OCI-LY3 (cell line): ENCODE measurements around the gene ARMC3.
"Not testable (repeated sequence)": the region's sequence is repeated elsewhere in the genome, so short reads cannot be mapped to it uniquely, and the experiment has no call there.

Source experiments
- H2AFZ ChIP-seq: fragments of 200-600, 300-600 bp; shearing (Covaris generic); 2 replicates; pipeline ENCODE4 v1.6.0; 2014; ENCODE audit warnings: antibody characterized with exemption, low read depth, low read length
- H3K27ac ChIP-seq: fragments of 200-600, 300-600 bp; sonication (generic); 2 replicates; pipeline ENCODE4 v1.5.1; 2014; ENCODE audit warnings: mild to moderate bottlenecking, low read length, moderate library complexity, mixed read lengths
- H3K27me3 ChIP-seq: fragments of 200-600, 300-600 bp; sonication (generic); 2 replicates; pipeline ENCODE4 v1.6.1; 2014; ENCODE audit warnings: low read depth, low read length, mixed read lengths
- H3K36me3 ChIP-seq: fragments of 200-600, 300-600 bp; sonication (generic); replicated peaks from 2 replicates; pipeline ENCODE3; 2014; ENCODE audit warnings: low read depth, low read length, mixed read lengths
- H3K4me1 ChIP-seq: fragments of 300-600, 200-600 bp; sonication (generic); 2 replicates; pipeline ENCODE4 v1.6.1; 2014; ENCODE audit warnings: low read length, mixed read lengths
- H3K4me2 ChIP-seq: fragments of 200-600, 300-600 bp; sonication (generic); 2 replicates; pipeline ENCODE4 v1.6.1; 2014; ENCODE audit warnings: low read length, mixed read lengths
- H3K4me3 ChIP-seq: fragments of 300-600, 200-600 bp; sonication (generic); 2 replicates; pipeline ENCODE4 v1.5.1; 2014; ENCODE audit warnings: antibody characterized with exemption, mild to moderate bottlenecking, low read length, moderate library complexity
- H3K79me2 ChIP-seq: fragments of 300-600, 200-600 bp; shearing (Covaris generic); 2 replicates; pipeline ENCODE4 v1.6.1; 2014; ENCODE audit warnings: mild to moderate bottlenecking, low read length, mixed read lengths
- H3K9ac ChIP-seq: fragments of 300-600, 200-600 bp; shearing (Covaris generic); 2 replicates; pipeline ENCODE4 v1.6.0; 2014; ENCODE audit warnings: mild to moderate bottlenecking, low read length, moderate library complexity
- H3K9me3 ChIP-seq: fragments of 200-600, 300-600 bp; shearing (Covaris generic); 2 replicates; pipeline ENCODE4 v1.6.1; 2014; ENCODE audit warnings: low read length, mixed read lengths; ENCODE audit not compliant: insufficient read depth
- H4K20me1 ChIP-seq: fragments of 200-600, 300-600 bp; sonication (generic); 2 replicates; pipeline ENCODE4 v1.6.1; 2016; ENCODE audit warnings: low read length, mixed read lengths; ENCODE audit not compliant: insufficient read depth
- EZH2phosphoT487 ChIP-seq: fragments of 200-600 bp; shearing (Covaris generic); IDR thresholded peaks from 2 replicates; pipeline ENCODE4 v1.6.1; 2018; ENCODE audit warnings: antibody characterized with exemption, mixed run types, low read depth
- TF ChIP-seq, protein P1 (sequence below): fragments of 200-600, 300-600 bp; sonication (generic); IDR thresholded peaks from 2 replicates; pipeline ENCODE4 v1.5.1; 2014; ENCODE audit warnings: antibody characterized with exemption, low read length, low read depth

The ARMC3 gene

DNA sequence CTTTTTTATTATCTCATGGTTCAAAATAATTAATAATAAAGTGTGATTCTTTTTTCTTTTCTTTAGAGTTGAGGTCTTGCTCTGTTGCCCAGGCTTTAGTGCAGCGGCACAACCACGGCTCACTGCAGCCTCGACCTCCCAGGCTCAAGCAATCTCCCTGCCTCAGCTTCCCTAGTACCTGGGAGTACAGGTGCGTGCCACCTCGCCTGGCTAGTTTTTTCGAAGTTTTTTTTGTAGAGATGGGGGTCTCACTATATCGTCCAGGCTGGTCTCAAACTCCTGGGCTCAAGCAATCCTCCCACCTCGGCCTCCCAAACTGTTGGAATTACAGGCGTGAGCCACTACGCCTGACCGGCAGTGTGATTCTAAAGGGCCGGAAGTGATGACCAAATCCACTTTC, 139.5 kb downstream of the ARMC3 start:
- Histone ChIP-seq H3K27ac (no peak overlapping the region), H3K4me3 (no peak overlapping the region), H4K20me1 (no peaks in the 10 kb centered on the region), H3K9me3 (no peaks in the 10 kb centered on the region), H3K36me3 (no peaks in the 10 kb centered on the region), H3K27me3 (peaks cover 8% of the 10 kb centered on the region; the same call in 1 of the 2 replicates), H2AFZ (no peak overlapping the region), H3K79me2 (no peaks in the 10 kb centered on the region), H3K4me1 (peaks cover 27% of the 10 kb centered on the region), H3K9ac (no peak overlapping the region), H3K4me2 (no peak overlapping the region)
- TF ChIP-seq, protein P1, sequence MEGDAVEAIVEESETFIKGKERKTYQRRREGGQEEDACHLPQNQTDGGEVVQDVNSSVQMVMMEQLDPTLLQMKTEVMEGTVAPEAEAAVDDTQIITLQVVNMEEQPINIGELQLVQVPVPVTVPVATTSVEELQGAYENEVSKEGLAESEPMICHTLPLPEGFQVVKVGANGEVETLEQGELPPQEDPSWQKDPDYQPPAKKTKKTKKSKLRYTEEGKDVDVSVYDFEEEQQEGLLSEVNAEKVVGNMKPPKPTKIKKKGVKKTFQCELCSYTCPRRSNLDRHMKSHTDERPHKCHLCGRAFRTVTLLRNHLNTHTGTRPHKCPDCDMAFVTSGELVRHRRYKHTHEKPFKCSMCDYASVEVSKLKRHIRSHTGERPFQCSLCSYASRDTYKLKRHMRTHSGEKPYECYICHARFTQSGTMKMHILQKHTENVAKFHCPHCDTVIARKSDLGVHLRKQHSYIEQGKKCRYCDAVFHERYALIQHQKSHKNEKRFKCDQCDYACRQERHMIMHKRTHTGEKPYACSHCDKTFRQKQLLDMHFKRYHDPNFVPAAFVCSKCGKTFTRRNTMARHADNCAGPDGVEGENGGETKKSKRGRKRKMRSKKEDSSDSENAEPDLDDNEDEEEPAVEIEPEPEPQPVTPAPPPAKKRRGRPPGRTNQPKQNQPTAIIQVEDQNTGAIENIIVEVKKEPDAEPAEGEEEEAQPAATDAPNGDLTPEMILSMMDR: no peak
- no peak for TF ChIP-seq EZH2phosphoT487

DNA sequence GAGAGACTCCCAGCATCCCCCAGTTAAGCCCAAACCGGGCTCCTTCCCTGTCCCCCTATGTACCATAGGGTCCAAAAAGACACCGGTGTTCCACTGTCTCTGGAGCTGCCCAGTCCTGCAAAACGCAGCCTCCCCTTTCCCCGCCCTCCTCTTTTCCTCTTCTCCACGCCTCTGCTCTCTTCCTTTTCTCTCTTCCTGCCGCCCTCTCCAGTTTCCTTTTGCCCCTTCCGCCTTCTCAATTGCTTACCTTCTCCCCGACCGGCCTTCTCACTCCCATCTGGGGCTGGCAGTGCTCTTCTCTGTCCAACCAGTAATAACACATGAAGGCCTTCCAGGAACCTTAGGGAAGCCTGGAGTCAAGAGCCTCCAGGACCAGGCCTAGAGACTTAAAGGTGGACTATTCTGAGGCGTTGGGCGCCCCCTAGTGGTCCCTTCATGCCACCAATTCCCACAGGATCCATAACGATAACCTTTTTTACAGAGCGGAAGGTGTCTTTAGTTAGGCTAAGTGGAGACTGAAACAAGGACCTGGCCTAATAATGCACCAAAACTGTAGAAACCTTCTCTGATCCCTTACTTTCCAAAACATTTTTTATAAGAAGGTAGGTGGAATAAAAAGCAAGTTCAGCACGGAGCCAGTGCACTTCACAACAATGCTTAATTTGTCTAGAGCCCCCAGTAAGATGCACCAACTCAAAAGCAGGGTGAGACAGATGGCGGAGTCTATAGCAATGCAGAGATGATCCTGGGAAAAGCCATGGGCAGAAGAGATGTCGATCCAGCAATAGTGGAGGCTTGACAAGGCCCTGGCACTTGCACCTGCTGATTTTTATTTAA, 140.3 kb downstream of the ARMC3 start:
- Histone ChIP-seq H3K9ac (peak overlapping the region; percentile 32; the same call in 1 of the 2 replicates), H3K27ac (no peak overlapping the region), H2AFZ (peak overlapping the region; percentile 97), H3K79me2 (no peaks in the 10 kb centered on the region), H3K9me3 (no peaks in the 10 kb centered on the region), H3K4me3 (peak overlapping the region; percentile 9; the same call in 1 of the 2 replicates), H3K4me1 (peaks cover 28% of the 10 kb centered on the region), H4K20me1 (no peaks in the 10 kb centered on the region), H3K36me3 (no peaks in the 10 kb centered on the region), H3K27me3 (peaks cover 8% of the 10 kb centered on the region; the same call in 1 of the 2 replicates), H3K4me2 (peak overlapping the region; percentile 36)
- no peak for TF ChIP-seq EZH2phosphoT487
- TF ChIP-seq, protein P1: peak; percentile 78

DNA sequence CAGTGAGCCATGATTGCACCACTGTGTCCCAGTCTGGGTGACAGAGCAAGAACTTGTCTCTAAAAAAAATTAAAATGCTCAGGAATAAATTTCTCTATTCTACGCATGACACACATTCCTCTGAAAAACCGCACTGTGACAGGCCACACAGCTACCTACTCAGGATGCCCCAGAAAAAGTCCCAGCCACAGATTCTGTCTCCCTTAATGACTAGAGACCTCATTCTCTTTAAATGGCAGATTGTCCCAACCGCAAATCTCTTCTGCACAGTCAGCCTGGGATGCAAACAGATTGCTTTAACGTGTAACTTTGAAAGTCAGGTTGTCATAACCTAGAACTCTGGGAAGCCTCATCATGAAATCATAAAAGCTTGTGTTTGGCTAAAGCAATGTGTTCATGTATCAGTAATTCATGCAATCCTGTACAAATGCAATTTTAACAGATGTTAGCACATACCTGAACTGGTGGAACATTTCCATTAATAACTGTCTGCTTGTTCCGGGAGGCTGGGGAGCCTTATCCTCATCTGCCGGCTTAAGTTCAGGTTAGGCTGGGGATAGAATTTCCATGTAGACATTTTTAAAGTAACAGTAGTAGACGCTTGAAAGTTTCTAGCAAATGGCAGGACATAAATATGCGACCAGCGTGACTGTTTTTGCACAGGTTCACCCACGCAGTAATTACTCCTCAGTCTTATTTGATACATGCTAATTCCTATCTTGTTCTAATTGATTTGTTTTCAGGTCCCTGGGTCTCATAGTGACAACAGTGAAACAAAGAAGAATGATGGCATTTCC, 141.4 kb downstream of the ARMC3 start:
- Histone ChIP-seq H3K9me3 (no peaks in the 10 kb centered on the region), H2AFZ (no peak overlapping the region), H3K4me1 (peaks cover 28% of the 10 kb centered on the region), H3K4me3 (no peak overlapping the region), H3K79me2 (no peaks in the 10 kb centered on the region), H3K36me3 (no peaks in the 10 kb centered on the region), H3K9ac (no peak overlapping the region), H3K4me2 (no peak overlapping the region), H4K20me1 (no peaks in the 10 kb centered on the region), H3K27ac (no peak overlapping the region), H3K27me3 (peaks cover 8% of the 10 kb centered on the region; the same call in 1 of the 2 replicates)
- TF ChIP-seq, protein P1: no peak
- no peak for TF ChIP-seq EZH2phosphoT487

DNA sequence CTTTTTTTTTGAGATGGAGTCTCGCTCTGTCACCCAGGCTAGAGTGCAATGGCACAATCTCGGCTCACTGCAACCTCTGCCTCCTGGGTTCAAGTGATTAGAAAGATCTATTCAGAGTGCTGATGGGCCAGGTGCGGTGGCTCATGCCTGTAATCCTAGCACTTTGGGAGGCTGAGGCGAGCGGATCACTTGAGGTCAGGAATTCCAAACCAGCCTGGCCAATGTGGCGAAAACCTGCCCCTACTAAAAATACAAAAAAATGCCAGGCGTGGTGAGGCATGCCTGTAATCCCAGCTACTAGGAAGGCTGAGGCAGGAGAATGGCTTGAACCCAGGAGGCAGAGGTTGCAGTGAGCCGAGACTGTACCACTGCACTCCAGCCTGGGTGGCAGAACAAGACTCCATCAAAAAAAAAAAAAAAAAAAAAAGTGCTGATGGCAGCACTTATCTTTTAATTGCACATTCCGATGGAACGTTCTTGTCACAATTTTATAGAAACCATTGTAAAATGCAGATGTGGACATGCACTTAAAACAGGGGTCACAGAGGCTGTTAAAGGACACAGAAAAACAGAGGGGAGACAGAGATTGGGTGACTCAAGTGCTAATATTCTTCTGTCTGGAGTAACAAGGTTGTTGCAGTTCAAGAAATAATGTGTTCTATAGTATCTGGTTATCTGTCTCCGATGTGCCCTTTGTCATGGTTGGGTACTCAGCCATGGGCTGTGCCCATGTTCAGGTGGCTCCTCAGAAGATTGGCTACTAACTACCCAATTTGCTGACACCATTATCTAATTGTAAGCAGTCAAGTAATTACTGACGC, 142.4 kb downstream of the ARMC3 start:
- not testable (repeated sequence) for H4K20me1 ChIP-seq

More for the DNA sequence above, 142.4 kb downstream of the ARMC3 start:
- peak overlapping the region; percentile 41 for H3K4me2 ChIP-seq
- H3K9ac ChIP-seq, H3K9me3 ChIP-seq, H3K27me3 ChIP-seq, H3K79me2 ChIP-seq, H3K36me3 ChIP-seq, H3K27ac ChIP-seq, H3K4me3 ChIP-seq, H2AFZ ChIP-seq: not testable (repeated sequence)
- H3K4me1 ChIP-seq: peaks cover 28% of the 10 kb centered on the region
